Retina (tissue), 1 donor: ENCODE measurements around the gene PXDC1.

Source experiments
- DNase-seq: peaks from one replicate; pipeline ENCODE4 v3.0.0-alpha.2; 2016

The PXDC1 gene, protein sequence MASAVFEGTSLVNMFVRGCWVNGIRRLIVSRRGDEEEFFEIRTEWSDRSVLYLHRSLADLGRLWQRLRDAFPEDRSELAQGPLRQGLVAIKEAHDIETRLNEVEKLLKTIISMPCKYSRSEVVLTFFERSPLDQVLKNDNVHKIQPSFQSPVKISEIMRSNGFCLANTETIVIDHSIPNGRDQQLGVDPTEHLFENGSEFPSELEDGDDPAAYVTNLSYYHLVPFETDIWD

GRCh38 chr6:3751077-3751729 lies at the start of gene PXDC1:
TSS of gene PXDC1 (minus strand) at chr6:3751713. CDS start at chr6:3751531, 182 bp downstream.
- peak; percentile 60 for DNase-seq

DNA sequence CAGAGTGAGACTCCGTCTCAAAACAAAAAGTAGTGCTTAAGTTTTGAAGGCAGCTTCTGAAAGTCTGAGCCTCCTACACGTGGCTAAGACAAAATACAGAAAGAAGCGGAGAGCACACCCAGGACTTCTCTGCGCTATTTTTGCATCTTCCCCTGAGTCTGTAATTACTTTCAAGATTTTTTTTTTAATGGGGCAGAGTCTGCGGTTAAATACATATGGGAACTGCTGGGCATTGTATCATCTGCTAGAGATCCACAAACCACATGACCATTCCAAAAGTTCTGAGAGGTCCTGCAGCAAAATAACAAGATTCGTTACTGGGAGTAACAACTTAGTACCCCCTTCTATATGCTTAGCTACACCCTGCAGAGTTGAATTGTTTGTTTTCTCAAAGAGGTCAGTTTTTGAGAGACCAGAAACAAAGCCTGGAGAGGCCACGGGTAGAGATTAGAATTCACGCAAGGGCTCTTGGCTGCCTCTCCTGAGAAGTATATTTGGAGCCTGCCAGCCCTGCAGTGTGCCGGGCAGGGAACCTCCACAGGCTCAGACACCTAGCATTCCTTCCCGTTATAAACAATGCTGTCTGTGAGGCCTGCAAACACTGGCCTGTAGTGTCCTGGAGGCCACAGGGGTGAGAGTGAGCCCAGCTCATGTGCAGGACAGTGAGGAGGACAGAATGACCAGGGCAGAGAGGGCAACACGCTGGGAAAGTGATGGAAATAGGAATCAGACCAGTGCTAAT lies 49.5 kb upstream of the PXDC1 start:
- peak; percentile 41 for DNase-seq

DNA sequence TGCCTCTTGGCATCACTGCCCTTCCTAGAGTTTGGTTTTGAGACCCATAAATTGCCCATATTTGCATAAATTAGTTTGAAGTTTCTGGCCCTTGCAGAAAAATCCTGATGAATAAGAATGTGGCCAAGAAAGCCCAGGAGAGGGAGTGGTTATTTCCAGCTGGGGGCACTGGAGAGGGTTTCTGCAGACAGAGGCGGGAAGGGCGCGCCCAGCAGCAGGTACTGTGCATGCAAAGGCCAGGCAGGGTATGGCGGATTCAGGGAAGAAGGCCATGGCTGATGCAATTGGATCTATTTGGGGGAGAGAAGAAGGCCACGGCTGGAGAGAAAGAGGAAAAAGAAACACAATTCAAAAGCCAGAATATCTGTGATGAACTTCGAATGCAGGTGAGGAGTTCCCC lies 48.2 kb upstream of the PXDC1 start:
- DNase-seq = no peak

- DNase-seq = no peak
Measured at GRCh38 chr6:3798055-3798919, 46.8 kb upstream of the PXDC1 start.

DNA sequence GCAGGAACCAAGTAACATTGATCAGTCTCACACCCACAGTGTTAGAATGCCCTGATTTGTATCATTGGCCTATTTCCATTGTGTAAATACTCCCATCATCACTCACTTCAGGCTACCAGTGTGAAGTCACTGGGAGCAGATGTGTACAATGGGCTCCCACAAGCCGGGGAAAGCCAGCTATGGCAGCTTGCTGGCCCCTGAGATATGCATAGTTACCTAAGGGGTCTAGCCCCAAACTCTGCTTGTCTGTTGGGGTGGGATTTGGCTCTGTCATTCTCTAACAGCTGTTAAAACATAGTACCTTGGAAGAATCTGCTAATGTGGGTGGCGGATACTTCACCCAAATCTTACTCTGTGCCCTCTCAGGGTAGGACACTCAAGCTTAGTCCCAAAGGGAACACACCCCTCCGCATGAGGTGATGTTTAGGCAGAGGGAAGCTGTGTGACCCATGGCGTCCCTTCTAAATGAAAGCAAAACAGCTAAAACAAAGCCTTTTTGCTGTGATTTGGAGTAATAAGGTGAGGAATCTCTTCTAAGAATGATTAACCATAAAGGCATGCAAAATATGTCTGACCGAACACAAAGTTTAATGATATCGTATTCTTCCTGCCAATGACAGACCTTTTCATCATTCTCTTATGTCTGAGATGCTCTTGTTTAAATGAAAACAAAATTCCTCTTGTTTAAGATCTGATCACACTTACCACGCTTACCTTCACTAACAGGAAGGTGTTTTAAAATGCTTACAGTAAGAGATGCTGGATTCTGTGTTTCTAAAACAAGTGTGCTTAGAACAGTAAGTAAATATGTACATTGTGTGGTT lies 45.9 kb upstream of the PXDC1 start:
- DNase-seq = no peak

DNA sequence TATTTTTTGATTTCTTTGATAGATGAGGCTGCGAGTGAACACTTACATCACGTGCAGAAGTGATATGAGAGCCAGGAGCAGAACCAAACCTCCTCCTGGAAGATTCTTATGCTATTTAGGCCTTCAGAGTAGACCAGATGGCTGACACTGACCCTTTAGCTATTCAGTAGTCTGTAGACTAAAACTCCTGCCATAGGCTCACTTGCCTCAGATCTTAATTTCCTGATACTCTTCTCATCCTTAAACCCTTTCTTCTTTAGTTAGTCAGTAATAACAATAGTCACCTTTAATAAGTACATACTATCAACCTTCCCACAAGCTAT lies 45.2 kb upstream of the PXDC1 start:
- DNase-seq = no peak

DNA sequence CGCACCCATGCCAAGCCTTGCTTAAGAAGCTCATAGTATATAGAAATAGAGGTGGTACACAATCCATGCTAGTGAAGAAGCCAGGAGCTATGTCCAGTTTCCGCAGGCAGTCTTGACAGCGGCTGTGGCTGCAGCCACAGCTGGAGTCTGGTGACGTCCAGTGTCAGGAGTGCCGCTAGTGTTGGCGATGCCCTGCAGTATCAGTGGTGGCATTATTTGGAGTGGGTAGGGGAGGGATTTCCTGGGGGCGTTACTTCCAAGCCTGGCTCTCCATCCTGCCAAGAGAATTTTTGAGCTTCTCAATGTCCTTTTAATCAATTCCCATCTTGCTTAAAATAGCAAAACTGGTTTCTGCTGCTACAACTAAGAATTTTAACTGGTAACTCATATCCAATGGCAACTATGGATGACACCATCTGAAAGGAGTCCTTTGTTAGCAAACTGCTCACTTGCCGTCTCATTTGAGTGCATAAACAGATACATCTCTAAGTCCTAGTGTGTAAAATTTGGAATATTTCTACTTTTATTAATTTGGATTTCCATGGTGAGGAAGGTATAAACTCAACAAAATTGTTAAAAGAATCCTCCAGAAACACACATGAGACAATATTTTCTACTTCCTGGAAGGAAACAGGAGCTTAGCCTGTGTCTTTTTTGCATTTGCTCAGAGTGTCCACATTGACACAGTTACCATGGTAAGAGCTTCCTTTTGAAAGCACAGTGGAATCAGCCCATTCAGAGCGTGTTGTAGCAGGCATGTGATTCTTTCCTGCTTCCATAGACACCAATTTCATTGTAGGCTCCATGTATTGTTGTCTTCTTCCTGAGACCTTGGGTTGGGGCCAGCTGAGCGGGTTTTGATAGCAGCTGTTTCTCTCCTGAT lies 44.6 kb upstream of the PXDC1 start:
- DNase-seq = no peak

DNA sequence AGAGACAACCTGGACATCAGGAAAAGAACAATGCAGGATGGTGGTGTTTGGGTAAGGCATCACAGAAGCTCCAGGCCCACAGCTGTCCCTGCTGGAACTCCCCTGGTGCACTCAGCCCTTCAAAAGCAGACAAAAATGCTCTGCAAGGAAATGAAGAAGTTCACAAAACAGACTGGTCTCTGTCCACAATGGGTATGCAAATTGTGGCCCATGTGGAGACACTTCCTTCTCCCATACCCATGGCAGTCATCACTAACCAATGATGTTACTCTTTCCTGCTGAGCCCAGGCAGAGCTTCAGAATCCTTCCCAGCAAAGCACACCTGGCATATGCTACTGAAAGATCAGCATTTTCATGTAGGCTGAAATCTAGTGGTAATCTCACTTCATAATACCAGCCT lies 42.6 kb upstream of the PXDC1 start:
- DNase-seq = no peak

DNA sequence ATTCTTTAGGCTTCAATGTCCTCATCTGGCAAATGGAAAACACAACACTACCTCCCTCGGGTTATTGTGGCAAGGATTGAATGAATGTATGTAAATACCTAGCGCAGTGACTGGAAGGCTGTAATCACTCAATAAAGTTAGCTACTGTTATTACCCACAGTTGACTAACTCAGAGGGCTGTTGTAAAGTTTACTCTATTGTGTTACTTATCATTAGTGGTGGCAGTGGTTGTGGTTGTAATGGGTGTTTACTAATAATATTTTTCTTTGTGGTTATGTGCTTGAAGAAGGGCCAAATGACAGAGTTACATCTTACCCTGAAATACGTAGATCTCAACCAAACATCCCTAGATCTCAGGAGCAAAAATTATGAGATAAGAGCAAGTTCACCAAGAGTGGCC lies 42.0 kb upstream of the PXDC1 start:
- no peak for DNase-seq

- DNase-seq = no peak
Measured at GRCh38 chr6:3791526-3792203, 40.2 kb upstream of the PXDC1 start.

- no peak for DNase-seq
Measured at GRCh38 chr6:3789896-3790558, 38.5 kb upstream of the PXDC1 start.

DNA sequence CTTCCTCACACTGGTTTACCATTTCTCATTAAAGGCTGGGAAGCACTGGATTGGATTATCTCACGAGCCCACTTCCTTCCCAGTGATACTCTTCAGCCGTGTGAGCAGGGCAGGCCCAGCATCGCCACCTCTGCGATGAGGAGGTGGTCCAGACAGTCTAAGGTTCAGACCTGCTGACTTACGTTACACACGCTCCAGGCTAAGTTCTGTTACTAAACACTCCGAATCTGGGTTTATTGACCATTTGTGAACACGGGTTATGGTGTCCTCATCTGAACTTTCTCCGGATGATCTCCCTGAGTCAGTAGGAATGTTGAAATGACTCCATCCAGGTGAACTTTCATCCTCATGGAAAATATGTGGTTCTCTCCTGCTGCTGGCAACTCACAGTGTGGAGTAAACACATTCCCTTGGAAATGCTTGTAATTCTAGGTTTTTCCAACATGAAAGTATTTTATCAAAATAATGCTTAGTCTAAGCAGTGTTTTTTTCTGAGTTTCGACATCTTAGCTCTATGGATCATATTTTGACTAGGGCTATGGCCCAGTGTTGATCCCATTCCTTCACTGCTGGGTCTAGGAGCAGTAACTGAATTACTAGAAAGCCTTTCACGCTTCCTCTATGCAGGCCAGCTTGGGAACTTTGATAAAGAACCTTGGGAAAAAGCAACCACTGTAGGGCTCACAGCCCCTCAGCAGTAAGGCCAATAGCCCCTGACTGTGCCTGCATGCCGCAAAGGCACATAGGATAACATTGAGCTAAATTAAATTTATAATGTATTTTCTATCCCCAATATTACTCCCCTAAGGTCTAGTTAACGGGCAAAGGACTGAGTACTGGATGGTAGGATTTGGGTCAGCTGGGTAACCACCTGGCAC lies 37.7 kb upstream of the PXDC1 start:
- DNase-seq = no peak

DNA sequence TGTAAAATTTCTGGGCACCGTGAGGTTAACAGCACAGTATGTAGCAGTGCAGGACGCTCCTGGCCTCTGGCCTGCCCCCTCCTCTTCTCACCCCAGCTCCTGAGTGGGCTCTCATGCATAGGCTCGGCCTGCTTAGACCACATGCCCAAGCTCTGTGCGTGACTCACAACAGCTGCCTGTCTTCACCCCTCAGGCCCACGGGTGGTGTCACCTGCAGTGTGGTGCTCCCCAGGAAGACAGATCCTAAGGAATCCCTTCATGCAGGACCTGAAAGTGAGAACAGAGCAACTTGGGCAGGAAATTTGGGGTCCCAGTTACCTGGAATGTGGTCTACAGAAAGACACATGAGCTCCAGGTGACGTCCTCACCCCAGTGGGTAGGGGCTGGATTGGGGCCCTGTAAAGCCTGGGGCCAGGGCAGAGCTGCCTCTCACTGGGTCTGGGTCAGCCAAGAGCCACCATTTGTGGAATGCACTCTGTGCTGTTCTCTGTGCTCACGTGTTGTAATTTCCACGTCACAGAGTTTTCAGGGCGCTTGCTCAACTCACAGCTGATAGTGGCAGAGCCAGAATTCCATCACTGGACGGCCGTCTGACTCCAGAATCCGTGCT lies 37.0 kb upstream of the PXDC1 start:
- no peak for DNase-seq

- DNase-seq = no peak
Measured at GRCh38 chr6:3786141-3786540, 34.6 kb upstream of the PXDC1 start.

DNA sequence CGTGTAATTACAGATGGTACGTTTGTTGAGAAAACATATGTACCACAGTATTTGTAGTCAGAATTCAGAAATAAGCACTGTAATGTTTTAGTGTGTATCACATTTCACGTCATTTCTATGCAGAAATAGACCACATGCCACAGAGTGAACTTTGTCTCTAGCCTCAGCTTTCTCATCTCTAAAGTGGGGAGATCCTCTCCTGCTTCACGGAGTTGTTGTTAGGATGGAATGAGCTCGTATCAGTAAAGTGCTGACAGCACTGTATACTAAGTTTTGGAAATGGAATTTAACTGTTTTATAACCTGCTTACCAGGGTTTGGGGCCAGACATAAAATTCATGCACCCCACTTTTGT lies 34.2 kb upstream of the PXDC1 start:
- DNase-seq = no peak

- DNase-seq = no peak
Measured at GRCh38 chr6:3784885-3785744, 33.6 kb upstream of the PXDC1 start.

DNA sequence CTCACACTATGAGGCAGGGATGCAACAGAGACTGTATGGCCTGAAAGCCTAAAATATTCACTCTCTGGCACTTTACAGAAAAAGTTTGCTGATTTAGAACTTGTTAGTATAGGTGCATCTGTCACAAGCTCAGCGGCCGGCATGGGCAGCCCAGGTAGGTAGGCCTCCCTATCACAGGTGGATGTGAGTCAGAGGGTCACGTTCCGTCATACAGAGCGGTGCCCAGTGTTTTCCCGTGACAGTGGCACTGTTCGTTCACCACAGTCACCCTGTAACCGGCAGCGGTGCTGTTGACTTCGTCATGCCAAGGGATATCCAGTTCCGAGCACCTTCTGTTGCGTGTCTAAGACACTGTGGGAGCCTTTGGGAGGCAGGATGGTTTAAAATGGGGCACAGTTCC lies 32.9 kb upstream of the PXDC1 start:
- DNase-seq = no peak
